Measurements from ENCODE around the gene CETN3.

CETN3 gene

DNA sequence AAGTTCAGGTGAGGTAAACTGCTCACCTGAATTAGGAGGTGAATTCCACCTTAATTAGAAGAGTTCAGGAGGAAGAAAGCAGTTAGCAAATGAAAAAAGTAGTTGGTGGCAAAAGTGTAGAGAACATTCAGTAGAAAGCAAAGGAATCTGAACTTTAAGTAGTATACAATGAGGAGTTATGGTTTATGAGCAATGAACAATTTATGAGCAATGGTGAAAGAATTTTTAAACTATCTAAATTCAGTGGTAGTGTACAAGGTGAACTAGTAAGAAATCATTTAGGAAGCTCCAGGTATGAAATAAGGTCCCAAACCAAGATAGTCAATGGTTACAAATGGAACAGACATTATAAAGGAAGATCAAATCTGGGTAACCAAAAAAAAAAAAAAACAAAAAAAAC is 3.1 kb downstream of the CETN3 start:
- TF ChIP-seq POLR2A (IDR thresholded peaks at IDR 0.05; ENCODE audit: low read depth, low read length): no peak
- FAIRE-seq (no peak), DNase-seq (ENCODE audit: insufficient read length) (no peak)

DNA sequence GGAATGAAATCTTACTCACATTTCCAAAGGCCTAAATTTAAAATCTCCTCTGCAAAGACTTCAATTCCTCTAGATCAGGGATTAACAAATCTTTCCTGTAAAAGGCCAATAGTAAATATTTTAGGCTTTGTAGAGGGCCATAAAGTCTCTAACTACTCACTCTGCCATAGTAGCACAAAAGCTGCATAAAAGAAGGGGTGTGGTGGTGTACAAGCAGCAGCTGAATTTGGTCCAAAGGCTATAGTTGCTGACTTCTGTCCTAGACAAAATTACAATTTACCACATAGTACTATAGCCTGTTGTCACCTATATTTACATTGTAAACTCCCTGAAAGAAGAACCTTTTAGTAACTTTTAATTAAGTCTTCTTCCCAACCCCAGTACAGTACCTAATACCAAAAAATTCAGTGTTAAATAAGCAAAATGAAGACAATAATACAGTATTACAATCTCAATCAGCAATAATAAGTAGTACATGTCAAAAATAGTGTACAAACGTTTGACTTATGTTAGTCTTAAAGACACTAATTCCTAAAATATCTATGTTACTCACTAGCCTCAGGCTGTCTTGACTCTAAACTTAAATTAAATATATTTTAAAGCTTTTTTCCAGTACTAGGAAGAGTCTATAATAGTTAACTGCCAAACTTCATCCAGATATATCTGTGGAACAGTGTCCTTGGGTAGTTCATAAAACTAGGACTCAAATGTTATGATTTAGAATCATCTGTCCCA is 6.9 kb downstream of the CETN3 start:
- FAIRE-seq (peak; percentile 5), DNase-seq (ENCODE audit: insufficient read length) (no peak)
- TF ChIP-seq POLR2A (IDR thresholded peaks at IDR 0.05; ENCODE audit: low read depth, low read length) (no peak), POLR2AphosphoS5 (IDR thresholded peaks at IDR 0.05; ENCODE audit: low read depth, low read length) (no peak), TAF1 (IDR thresholded peaks at IDR 0.05; ENCODE audit: borderline replicate concordance, low read depth, low read length) (no peak)

DNA sequence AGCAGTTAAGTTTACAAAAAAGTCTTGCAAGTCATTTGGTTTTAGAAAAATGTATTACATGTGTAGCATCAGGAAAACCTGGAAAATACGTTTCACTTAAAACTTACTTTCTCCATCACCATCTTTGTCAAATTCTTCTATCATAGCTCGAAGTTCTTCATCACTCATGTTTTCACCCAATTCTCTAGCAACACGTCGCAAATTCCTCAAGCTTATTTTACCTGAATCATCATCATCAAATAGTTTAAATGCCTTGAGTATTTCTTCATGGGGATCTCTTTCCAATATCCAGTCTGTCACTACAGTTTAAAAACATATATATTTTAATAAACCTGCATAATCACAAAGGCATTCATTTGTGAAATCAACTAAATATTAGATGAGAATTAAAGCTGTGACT is 10.3 kb downstream of the CETN3 start:
- DNase-seq (ENCODE audit: insufficient read length): no peak
- TF ChIP-seq POLR2A (IDR thresholded peaks at IDR 0.05; ENCODE audit: low read depth, low read length): no peak
- no peak for TF ChIP-seq TAF1 (IDR thresholded peaks at IDR 0.05; ENCODE audit: borderline replicate concordance, low read depth, low read length)
- no peak for TF ChIP-seq POLR2AphosphoS5 (IDR thresholded peaks at IDR 0.05; ENCODE audit: low read depth, low read length)
- no peak for FAIRE-seq

DNA sequence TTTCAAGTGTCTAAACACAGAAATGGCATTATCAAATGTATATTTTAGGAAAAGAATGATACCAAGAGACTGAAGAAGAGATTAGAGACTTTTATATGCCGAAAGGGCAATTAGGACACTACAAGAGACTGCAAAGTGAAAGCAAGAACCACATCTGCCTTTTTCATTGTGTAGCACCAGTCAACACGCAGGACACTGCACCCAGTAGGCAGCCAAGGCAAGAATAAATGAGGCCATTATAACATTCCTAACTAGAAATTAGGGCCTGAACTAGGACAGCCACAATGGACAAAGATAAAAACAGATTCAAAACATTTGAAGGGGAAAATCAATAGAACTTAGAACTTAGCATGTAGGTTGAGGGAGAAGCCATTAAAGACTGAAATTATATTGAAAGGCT is 10.8 kb downstream of the CETN3 start:
- TF ChIP-seq TAF1 (IDR thresholded peaks at IDR 0.05; ENCODE audit: borderline replicate concordance, low read depth, low read length): no peak
- FAIRE-seq: no peak
- DNase-seq (ENCODE audit: insufficient read length): no peak

DNA sequence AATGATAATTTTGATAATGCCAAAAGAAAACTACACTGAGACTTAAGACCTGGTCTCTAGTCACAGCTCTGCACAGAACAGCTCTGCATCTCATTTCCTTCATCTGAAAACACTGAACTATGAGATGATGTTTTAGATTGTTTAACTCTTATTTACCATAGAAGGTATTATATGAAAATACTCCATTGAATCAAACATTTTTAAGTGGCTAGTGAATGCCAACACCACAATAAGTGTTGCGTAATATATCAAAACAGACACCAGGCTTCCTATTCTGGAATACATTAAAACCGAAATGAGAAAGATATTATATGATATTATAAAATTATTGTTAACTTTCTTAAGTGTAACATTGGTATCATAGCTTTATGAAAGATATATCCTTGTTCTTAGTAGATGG is 14.6 kb downstream of the CETN3 start:
- TF ChIP-seq TAF1 (IDR thresholded peaks at IDR 0.05; ENCODE audit: borderline replicate concordance, low read depth, low read length) (no peak), POLR2AphosphoS5 (IDR thresholded peaks at IDR 0.05; ENCODE audit: low read depth, low read length) (no peak), POLR2A (IDR thresholded peaks at IDR 0.05; ENCODE audit: low read depth, low read length) (no peak)
- FAIRE-seq: no peak

DNA sequence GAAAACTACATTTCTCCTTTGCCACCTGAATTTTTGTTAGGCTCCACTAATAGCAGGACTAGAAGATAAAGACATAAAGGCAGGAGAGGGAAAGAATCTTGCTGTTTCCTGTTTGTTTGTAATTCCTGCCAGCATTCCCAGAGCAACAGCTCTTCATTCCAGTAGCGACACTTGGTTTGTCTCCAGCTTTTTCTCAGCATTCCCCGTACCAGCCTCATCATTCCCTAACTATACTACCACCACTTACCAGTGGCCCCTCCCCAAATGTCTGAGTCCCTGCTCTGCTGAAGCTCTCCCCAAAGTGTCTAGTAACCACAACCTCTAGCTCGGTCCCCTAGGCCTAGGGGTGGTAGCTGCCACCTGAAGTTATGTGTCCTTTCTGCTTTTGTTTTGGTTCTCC is 18.6 kb downstream of the CETN3 start:
- DNase-seq (ENCODE audit: insufficient read length): no peak
- no peak for TF ChIP-seq TAF1 (IDR thresholded peaks at IDR 0.05; ENCODE audit: borderline replicate concordance, low read depth, low read length)
- TF ChIP-seq POLR2A (IDR thresholded peaks at IDR 0.05; ENCODE audit: low read depth, low read length): no peak
- no peak for TF ChIP-seq POLR2AphosphoS5 (IDR thresholded peaks at IDR 0.05; ENCODE audit: low read depth, low read length)
- FAIRE-seq: no peak

More for the DNA sequence above, 14.6 kb downstream of the CETN3 start:
- DNase-seq (ENCODE audit: insufficient read length): no peak

DNA sequence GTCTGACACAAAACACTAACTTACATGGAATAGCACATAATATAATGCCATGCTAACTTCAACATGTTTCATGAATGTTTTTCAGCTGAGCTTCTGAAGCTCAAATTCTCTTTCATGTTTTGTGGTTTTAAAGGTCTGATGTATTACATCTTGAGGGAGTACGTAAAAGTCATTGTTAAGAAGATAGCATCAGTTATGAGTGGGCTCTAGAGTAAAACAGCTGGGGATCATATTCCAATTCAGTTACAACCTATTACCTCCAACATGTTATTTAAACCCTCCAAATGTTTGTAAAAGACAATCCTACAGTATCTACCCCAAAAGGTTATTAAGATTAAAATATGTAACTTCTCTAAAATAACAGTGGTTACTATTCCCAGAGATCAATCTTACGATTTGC is 19.2 kb downstream of the CETN3 start:
- FAIRE-seq (no peak), DNase-seq (ENCODE audit: insufficient read length) (no peak)
- TF ChIP-seq POLR2A (IDR thresholded peaks at IDR 0.05; ENCODE audit: low read depth, low read length): no peak
- no peak for TF ChIP-seq TAF1 (IDR thresholded peaks at IDR 0.05; ENCODE audit: borderline replicate concordance, low read depth, low read length)
- no peak for TF ChIP-seq POLR2AphosphoS5 (IDR thresholded peaks at IDR 0.05; ENCODE audit: low read depth, low read length)

DNA sequence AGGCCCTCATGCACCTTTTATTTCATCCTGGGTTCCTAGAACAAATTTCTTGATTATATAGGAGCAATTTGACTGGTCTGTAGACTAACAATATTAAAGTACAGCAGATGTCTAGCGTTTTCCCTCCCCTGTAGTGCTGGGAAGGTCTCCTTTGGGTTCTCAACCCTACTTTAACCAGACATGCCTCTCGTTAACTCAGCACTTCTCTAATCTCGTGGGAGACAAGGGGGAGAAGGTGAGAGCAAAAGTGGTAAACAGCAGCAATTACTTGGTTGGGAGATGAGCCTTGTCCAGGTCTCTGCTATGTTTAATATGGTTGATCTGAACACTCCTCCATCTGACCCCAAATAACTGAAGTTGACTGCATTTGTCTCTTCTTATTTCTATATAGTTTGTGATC is 22.0 kb downstream of the CETN3 start:
- TF ChIP-seq TAF1 (IDR thresholded peaks at IDR 0.05; ENCODE audit: borderline replicate concordance, low read depth, low read length): no peak
- TF ChIP-seq POLR2AphosphoS5 (IDR thresholded peaks at IDR 0.05; ENCODE audit: low read depth, low read length): no peak
- FAIRE-seq: no peak

DNA sequence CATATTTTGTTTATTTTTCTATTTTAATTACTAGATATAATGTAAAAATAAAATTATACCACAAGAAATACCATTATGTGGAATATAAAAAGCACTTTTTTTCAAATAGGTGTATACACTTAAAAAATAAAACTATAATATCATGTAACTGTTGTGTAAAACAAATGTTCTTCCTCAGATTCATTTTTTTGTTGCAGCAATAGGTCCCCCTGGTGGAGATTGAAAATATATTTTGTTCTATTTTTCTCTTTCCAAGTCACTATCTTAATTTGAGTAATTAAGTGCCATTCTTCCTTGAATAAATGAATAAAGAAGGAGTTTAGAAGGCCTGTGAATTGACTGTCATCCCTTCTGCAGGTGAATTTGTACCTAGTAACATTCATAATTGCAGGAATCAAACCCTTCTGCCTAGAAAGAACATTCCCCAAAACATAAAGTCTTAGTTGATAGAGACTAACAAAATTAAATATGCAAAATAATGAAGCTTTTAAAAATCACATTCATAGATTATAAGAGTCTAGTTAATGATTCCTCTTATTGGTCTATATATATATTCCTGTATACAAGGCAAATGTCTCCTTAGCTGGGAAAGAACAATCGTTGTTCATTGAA is 23.4 kb downstream of the CETN3 start:
- DNase-seq (ENCODE audit: insufficient read length): no peak
- no peak for FAIRE-seq
- TF ChIP-seq POLR2AphosphoS5 (IDR thresholded peaks at IDR 0.05; ENCODE audit: low read depth, low read length): no peak
- no peak for TF ChIP-seq TAF1 (IDR thresholded peaks at IDR 0.05; ENCODE audit: borderline replicate concordance, low read depth, low read length)
- no peak for TF ChIP-seq POLR2A (IDR thresholded peaks at IDR 0.05; ENCODE audit: low read depth, low read length)

More for the DNA sequence above, 22.0 kb downstream of the CETN3 start:
- DNase-seq (ENCODE audit: insufficient read length): no peak

DNA sequence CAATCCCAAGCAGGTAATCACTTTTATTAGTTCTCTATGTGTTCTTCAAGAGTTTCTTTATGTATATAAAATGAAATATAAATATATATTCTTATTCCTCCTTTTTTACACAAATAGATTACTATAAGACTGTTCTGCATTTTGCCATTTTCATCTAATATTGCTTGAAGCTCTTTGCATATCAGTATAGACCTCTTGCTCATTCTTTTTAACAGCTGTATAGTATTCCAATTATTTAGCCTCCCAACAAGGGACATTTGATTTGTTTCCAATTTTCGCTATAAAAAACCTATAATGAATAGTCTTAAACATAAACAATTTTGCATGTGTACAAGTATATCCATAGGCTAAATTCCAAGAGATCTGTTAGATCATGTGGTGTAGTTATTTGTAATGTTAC is 25.2 kb downstream of the CETN3 start:
- no peak for FAIRE-seq
- DNase-seq (ENCODE audit: insufficient read length): no peak
- TF ChIP-seq POLR2AphosphoS5 (IDR thresholded peaks at IDR 0.05; ENCODE audit: low read depth, low read length) (no peak), POLR2A (IDR thresholded peaks at IDR 0.05; ENCODE audit: low read depth, low read length) (no peak), TAF1 (IDR thresholded peaks at IDR 0.05; ENCODE audit: borderline replicate concordance, low read depth, low read length) (no peak)

DNA sequence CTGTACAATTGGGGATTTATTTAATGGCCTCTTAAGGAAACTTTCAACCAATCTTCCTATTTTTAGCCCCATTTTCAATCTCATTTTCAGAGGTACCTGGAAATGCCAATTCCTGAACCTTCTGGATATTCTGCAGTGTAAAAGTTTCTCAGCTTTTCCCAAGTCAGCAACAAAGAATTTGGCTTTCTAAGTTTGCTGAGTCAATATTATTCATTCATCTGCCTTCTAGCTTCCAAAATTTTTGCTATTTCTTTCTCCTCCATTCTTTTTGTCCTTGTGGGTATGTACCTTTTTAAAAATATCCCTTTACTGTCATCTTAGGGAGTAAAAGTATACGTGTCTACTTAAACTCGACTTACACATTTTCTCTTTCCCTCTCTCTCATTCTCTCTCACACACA is 25.7 kb downstream of the CETN3 start:
- no peak for TF ChIP-seq TAF1 (IDR thresholded peaks at IDR 0.05; ENCODE audit: borderline replicate concordance, low read depth, low read length)
- no peak for TF ChIP-seq POLR2AphosphoS5 (IDR thresholded peaks at IDR 0.05; ENCODE audit: low read depth, low read length)
- TF ChIP-seq POLR2A (IDR thresholded peaks at IDR 0.05; ENCODE audit: low read depth, low read length): no peak
- DNase-seq (ENCODE audit: insufficient read length) (no peak), FAIRE-seq (no peak)

DNA sequence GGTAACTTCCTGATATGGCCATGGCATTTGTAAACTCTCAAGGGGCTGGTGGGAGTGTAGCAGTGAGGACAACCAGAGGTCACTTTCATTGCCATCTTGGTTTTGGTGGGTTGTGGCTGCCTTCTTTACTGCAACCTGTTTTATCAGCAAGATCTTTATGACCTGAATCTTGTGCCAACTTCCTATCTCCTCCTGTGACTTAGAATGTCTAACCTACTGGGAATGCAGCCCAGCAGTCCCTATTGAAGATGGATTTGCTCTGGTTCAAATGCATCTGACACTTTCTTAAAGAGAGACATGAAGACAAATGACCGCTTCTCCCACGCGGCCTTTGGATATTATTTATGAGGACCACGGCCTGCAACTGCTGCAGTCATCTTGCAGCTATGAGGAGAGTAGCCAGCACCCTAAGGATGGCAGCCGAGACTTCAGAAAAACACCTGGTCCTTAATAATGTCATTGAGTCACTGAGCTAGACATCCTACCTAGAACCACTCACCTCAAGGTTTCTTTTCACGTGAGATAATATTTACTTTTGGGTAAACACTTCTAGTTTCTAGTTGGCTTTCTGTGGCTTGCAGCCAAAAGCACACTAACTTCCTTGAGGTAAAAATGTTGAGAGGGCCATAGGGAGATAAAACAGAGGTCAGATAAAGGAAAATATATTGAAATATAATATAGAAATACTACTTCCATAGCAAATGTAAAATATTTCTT is 28.2 kb downstream of the CETN3 start:
- TF ChIP-seq TAF1 (IDR thresholded peaks at IDR 0.05; ENCODE audit: borderline replicate concordance, low read depth, low read length) (no peak), POLR2A (IDR thresholded peaks at IDR 0.05; ENCODE audit: low read depth, low read length) (no peak), POLR2AphosphoS5 (IDR thresholded peaks at IDR 0.05; ENCODE audit: low read depth, low read length) (no peak)
- no peak for DNase-seq (ENCODE audit: insufficient read length)
- no peak for FAIRE-seq

All from GM12892 (cell line).